ENCODE results near the gene JAK1.

JAK1 gene

DNA sequence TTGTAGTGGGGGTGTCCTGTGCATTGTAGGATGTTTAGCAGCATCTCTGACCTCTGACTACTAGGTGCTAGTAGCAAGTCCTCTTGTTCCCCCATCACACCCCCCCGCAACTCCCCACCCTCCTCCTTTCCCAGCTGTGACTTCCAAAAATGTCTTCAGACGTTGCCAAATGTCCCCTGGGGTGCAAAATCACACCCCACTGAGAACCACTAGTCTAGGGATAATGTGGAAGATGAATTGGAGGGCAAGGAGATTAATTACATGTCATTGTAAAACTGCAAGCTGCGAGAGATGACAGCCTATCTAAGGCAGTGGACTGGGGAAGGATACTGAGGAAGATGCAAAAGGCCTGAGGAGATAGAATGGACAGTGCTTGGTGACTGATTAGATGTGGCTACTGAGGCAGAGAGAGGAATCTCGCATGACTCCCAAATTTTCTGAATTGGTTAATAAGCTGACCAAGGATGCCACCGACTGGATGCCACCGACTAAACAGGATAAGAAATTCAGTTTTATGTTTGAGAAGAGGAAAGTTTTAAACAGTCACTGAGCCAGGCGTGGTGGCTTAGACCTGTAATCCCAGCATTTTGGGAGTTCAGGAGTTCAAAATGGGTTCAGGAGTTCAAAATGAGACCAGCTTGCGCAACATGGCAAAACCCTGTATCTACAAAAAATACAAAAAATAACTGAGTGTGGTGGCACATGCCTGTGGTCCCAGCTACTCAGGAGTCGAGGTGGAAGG lies 3.1 kb upstream of the JAK1 start:
- no peak overlapping the region for H3K4me3 ChIP-seq (ENCODE audit: low read depth, low read length)
- TF ChIP-seq, protein P1, sequence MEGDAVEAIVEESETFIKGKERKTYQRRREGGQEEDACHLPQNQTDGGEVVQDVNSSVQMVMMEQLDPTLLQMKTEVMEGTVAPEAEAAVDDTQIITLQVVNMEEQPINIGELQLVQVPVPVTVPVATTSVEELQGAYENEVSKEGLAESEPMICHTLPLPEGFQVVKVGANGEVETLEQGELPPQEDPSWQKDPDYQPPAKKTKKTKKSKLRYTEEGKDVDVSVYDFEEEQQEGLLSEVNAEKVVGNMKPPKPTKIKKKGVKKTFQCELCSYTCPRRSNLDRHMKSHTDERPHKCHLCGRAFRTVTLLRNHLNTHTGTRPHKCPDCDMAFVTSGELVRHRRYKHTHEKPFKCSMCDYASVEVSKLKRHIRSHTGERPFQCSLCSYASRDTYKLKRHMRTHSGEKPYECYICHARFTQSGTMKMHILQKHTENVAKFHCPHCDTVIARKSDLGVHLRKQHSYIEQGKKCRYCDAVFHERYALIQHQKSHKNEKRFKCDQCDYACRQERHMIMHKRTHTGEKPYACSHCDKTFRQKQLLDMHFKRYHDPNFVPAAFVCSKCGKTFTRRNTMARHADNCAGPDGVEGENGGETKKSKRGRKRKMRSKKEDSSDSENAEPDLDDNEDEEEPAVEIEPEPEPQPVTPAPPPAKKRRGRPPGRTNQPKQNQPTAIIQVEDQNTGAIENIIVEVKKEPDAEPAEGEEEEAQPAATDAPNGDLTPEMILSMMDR (IDR thresholded peaks at IDR 0.05; ENCODE audit: insufficient read depth, low read depth, low read length, missing control alignments), result no peak
- no peak for DNase-seq (ENCODE audit: low read depth)

DNA sequence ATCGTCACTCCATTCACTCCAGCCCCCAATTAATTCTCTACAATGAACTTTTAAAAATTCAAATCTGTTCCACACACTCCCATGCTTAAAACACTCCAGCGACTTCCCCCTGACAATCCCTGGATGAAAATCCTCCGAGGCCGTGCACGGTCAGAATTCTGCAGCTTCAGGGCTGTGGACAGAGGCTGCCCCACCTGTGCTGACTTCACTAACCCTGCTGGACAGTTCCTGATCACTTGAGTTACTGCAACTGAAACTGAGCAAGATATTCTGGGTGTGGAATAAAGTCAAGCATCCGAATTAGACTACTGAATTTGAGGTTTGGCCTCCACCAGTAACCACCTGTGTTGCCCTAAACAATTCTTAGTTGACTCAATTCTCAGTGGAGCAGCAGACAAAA lies 1.0 kb upstream of the JAK1 start:
- no peak overlapping the region for H3K4me3 ChIP-seq (ENCODE audit: low read depth, low read length)
- TF ChIP-seq, protein P1 (IDR thresholded peaks at IDR 0.05; ENCODE audit: insufficient read depth, low read depth, low read length, missing control alignments), result no peak
- peak; percentile 23 for DNase-seq (ENCODE audit: low read depth)

DNA sequence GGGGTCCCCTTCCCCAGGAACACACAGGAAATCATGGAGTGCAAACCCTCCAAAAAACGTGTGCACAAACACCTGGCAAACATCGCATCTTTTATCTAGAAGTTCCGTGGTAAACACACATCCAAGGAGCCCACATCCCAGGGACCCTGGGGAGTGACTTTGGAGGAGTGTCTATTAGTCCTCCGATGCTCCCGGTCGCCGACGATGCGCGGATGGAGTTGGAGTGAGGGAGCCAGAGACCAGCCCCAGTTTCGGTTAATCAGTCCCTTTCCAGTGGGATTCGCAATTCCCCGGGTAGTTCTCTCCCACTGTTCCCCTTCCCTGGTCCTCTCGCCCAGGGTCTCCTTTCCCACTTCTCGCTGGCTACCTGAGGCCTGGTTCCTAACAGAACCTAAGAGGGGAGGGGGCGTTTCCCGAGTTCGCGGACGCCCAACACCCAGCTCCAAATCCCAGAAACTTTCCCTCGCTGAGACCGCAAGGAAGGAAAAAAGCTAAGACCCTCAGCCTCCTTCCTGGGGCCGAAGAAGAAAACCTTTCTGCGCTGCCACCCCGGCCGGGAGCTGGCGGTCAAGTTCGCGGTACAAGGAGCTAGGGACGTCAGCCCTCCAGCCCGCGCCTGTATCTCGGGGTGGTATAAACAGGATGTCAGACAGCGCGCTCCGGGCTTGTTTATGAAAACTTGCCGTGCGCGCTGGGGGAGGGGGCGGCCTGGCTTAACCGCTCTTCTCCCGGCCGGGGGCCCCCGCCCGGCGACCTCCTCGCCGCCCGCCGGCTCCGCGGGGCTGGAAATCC lies 787 bp downstream of the JAK1 start:
- DNase-seq (ENCODE audit: low read depth), result peak; percentile 85
- TF ChIP-seq, protein P1 (IDR thresholded peaks at IDR 0.05; ENCODE audit: insufficient read depth, low read depth, low read length, missing control alignments), result no peak
- peak overlapping the region; percentile 74 for H3K4me3 ChIP-seq (ENCODE audit: low read depth, low read length)

DNA sequence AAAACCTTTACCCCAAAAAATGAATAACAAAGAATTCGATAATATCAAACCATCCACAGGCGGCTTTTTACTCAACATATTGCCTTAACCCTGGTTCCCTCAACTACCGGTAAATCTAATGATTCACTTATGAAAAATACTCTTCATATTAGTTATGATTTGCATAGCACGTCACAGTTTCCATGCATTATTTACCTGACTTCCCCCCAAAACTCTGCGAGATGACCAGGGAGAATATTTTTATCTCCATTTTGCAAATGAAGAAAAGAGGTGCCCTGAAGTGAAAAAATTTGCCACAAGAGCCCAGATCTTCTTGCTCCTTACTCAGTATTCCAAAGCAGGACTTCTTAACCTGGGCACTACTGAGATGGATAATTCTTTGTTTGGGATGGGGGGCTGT lies 2.9 kb downstream of the JAK1 start:
- no peak for DNase-seq (ENCODE audit: low read depth)
- TF ChIP-seq, protein P1 (IDR thresholded peaks at IDR 0.05; ENCODE audit: insufficient read depth, low read depth, low read length, missing control alignments), result no peak
- no peak overlapping the region for H3K4me3 ChIP-seq (ENCODE audit: low read depth, low read length)

DNA sequence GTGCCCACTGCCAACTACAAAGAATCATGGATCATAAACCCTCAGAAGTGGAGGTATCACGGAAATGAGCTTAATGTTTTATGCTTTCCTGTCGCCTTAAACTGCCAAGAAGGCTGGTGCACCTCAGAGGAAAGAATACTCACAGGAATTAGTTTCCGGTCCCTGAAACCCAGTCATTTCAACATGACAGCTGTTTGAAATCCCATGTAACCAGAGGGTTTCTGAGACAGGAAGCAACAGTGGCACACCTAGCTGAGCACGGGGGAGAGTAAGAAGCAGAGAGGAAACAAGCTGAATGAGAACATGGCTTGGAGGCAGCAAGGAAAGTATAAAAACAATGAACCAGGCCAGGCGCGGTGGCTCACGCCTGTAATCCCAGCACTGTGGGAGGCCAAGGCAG lies 3.9 kb downstream of the JAK1 start:
- TF ChIP-seq, protein P1 (IDR thresholded peaks at IDR 0.05; ENCODE audit: insufficient read depth, low read depth, low read length, missing control alignments), result no peak
- H3K4me3 ChIP-seq (ENCODE audit: low read depth, low read length), result no peak overlapping the region
- peak; percentile 65 for DNase-seq (ENCODE audit: low read depth)

DNA sequence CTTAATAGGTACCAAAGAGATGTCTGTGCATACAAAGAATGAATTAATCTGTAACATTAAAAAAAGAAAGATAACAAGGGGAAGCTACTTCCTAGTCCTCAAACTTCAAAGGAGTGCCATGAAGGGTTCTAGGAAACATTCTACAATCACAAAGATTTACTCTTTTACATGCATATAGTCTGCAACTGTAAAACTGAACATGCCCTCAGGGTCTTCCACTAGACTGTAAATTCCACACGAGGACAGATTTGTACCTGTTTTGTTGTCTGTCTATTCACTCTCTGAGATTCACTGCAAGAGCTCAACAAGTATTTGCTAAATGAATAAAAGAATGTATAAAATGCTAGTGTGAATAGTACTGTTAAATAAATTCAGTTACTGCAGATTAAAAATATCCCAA lies 4.4 kb downstream of the JAK1 start:
- H3K4me3 ChIP-seq (ENCODE audit: low read depth, low read length), result no peak overlapping the region
- TF ChIP-seq, protein P1 (IDR thresholded peaks at IDR 0.05; ENCODE audit: insufficient read depth, low read depth, low read length, missing control alignments), result no peak
- no peak for DNase-seq (ENCODE audit: low read depth)

Data from GM12865 (cell line).